GM12874 (cell line): ENCODE results near the gene AAGAB.

Experiments used
- TF ChIP-seq, protein P1 (sequence below): IDR thresholded peaks from 2 replicates; pipeline ENCODE4 v1.5.1; 2011; ENCODE audit warnings: low read depth, mild to moderate bottlenecking, control low read depth, low read length, moderate library complexity; ENCODE audit not compliant: insufficient read depth

AAGAB gene, protein sequence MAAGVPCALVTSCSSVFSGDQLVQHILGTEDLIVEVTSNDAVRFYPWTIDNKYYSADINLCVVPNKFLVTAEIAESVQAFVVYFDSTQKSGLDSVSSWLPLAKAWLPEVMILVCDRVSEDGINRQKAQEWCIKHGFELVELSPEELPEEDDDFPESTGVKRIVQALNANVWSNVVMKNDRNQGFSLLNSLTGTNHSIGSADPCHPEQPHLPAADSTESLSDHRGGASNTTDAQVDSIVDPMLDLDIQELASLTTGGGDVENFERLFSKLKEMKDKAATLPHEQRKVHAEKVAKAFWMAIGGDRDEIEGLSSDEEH

DNA sequence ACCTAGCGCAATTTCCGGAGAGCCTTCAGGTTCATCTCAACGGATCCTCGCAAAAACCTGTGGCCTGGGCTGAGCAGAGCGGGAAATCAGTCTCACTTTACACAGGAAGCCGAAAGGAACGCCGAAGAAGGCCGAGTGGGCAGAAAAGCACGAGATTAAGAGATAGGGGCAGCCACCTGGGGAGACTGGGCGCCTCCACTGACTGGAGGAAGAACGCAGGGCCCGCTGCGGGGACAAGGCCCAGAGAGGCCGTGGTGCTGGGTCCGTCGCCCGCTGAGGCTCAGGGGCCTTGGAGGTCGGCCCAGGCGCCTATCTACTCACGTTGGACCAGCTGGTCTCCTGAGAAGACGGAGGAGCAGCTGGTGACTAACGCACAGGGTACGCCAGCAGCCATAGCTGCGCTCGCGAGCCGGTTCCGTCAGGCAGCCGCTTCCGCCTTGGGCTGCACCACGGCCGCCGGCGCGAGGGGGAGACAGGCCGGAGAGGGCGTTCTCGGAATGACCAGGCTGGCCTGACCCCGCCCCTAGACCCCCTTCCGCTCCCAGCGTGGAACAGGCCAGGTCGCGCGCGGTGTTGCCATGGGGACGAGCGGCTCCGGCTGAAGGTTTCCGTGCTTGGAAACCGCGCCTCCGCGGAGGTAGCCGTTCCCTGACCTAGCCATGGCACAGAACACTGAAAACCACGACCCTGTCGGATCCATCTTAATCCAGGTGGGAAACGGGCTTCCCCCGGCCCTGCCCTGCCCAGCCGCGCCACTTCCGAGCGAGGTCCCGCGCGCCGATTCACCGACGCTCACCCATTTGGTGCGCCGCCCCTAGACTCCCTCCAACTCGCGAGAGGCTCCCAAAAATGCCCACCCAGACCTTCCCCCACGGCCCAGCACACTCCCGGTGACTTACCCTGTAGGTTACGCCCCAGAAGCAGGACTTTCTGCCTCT, at the start of gene AAGAB, which contains the start of gene IQCH:
Gene AAGAB, minus strand, starts transcription at position 424 of the 938 bp plus-strand sequence. Its CDS starts 30 bp downstream, at position 394.
Gene IQCH, plus strand, starts transcription at position 549 of the 938 bp plus-strand sequence. Its CDS starts 111 bp downstream, at position 660.
- TF ChIP-seq, protein P1, sequence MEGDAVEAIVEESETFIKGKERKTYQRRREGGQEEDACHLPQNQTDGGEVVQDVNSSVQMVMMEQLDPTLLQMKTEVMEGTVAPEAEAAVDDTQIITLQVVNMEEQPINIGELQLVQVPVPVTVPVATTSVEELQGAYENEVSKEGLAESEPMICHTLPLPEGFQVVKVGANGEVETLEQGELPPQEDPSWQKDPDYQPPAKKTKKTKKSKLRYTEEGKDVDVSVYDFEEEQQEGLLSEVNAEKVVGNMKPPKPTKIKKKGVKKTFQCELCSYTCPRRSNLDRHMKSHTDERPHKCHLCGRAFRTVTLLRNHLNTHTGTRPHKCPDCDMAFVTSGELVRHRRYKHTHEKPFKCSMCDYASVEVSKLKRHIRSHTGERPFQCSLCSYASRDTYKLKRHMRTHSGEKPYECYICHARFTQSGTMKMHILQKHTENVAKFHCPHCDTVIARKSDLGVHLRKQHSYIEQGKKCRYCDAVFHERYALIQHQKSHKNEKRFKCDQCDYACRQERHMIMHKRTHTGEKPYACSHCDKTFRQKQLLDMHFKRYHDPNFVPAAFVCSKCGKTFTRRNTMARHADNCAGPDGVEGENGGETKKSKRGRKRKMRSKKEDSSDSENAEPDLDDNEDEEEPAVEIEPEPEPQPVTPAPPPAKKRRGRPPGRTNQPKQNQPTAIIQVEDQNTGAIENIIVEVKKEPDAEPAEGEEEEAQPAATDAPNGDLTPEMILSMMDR, result no peak

DNA sequence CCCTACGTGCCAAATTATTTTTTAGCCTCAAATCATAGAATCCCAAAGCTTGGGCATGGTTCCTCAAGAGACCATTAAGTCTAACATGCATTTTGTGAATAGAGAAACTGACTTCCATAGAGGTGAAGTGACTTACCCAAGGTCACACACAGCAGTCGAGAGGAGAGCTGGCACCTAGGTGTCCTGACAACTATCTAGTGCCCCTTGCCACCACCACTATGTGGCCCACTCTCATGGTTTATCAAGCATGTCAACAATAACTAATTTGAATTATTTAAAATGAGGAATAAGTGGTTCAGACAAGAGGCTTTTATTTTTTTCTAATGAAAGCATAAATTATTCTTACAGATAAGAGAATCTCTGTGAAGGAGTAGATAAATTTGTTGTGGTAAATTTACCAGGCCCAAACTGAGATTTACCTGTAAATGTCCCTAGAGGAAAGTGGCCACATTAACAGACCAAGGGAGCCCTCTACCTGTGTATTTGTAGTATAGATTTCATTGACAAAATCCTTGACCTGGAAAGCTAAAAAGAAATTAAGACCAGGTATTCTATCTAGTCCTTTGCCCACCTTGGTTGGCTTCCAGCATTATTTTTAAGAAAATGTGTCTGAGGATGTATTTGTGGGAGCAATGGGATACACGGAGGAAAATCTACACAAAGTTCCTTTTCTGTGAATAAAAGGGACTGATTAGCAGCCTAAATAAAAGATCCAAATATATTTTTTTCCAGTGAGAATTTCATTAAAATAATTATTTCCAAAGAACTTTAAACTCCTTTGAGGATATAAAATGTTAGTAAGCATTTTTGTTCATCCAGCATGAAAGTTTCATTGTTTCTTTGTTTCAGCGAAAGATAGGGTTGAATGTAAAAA, 49.3 kb upstream of the AAGAB start:
- TF ChIP-seq, protein P1, result peak; percentile 32; the same call in 1 of the 2 replicates

DNA sequence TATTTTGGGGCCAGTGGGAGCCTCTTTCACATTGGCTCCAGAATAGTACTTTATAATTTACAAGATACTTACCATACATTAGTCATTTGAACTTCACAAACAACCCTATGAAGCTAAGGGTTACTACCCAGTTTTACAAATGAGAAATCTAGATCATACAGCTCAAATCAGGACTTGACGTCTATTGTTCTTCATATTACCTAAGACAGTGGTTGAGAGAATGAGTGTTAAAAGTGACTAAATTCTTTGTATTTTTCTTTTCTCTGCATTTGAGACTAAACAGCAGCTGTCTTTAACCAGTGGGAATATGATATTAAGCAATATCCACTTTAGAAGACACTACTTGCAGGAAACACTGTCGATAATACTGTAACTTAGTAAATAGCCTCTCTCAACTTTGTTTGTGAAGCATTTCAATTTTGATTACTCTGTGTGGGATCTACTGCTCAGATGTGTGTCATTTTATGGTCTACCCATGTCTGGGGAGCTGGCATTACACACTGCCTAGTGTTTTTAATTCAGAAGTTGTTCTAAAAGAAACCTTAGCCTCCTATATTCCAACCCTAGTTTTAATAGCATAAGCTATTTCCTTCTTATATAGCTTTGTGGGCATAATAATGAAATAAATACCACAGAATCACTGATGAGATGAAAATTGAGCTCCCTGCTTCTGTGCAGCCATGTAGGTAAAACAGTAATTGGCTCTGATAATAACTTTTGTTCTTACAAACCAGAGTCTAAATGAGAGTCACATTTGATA, 46.0 kb upstream of the AAGAB start:
- TF ChIP-seq, protein P1, result no peak

DNA sequence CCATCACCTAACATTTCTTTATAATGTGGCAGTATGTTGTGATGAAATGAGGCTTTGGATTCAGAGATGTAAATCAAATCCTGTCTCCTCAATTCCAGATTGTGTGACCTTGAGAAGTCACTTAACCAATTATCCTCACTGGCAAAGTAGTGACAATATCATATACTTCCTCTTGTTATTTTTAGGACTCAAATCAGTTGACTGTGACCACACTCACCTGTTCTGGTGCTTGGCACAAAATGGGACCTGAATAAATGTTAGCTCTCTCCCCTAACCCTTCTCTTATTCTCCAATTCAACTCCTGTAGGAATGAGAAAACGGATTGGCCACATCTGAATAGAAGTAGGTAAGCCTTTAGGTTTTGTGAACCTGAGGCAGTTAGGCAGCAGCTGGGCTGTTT, 42.2 kb upstream of the AAGAB start:
- TF ChIP-seq, protein P1, result no peak

DNA sequence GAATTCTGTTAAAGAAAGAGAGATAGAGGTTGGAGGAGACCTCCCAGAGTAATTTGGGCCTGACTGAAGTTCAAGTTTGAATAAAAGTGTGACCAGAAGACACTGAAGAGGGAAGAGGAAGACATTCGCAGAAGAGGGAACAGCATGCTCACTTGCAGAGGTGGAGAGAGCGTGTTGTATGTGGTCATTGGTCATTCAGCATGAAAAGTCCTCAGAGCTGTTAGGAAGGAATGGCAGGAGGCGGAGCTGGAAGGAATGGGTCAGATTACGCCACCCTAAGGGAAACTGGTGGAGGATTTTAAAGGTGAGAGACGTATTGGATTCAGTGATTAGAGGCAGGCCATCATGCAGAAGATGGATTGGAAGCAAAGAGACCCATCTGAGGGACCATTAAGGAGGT, 41.7 kb upstream of the AAGAB start:
- TF ChIP-seq, protein P1, result no peak

DNA sequence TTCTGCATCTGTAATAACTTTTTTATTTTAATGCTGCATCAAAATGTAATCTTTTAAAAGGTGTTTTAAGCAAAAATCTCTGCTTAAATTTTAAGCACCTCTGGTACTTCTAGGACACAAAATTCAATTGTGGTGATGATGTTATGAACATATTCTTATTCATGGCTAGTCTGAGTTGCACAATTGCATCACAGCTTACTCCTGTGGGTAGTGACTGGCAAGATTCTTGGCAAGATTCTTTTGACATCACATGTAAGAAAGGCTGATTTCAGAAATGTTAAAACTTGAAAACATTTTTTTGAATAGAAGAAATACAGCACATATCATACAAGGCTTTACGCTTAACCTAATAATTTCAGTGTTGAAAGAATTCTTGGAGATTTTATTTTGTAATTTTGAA, 35.9 kb upstream of the AAGAB start:
- TF ChIP-seq, protein P1, result no peak
